Lower lobe of right lung (tissue), 2 donors: ENCODE measurements around the gene RASAL2. TPM values are rescaled to one million over a fixed set of nuclear protein-coding genes. Genes with fewer than 3 reads are reported as not detected.
A peak's percentile ranks its signal among the peaks of the same experiment; 100 is the strongest.

Source experiments
- ATAC-seq, 2 donors: fragments of 200-7000 bp; cut with Tn5 transposase; one replicate each; pipeline ENCODE4 v1.9.1; 2020 to 2022; ENCODE audit warnings: mild to moderate bottlenecking in 2 of 2, moderate library complexity in 2 of 2
- DNase-seq: peaks from one replicate; pipeline ENCODE4 v3.0.0-alpha.2; 2020
- H3K27ac ChIP-seq: fragments of 200-600 bp; one replicate; pipeline ENCODE4 v1.8.0; 2022
- H3K27me3 ChIP-seq: fragments of 200-600 bp; one replicate; pipeline ENCODE4 v1.8.0; 2022; ENCODE audit warnings: low read depth
- H3K36me3 ChIP-seq: fragments of 200-600 bp; one replicate; pipeline ENCODE4 v1.8.0; 2022; ENCODE audit warnings: mild to moderate bottlenecking
- H3K4me1 ChIP-seq: fragments of 200-600 bp; one replicate; pipeline ENCODE4 v1.8.0; 2022
- H3K4me3 ChIP-seq: fragments of 200-600 bp; one replicate; pipeline ENCODE4 v1.8.0; 2022; ENCODE audit warnings: mild to moderate bottlenecking
- H3K9me3 ChIP-seq: fragments of 200-600 bp; one replicate; pipeline ENCODE4 v1.8.0; 2022
- CTCF ChIP-seq: fragments of 200-600 bp; IDR thresholded peaks from one replicate; pipeline ENCODE4 v1.8.0; 2022; ENCODE audit warnings: antibody characterized with exemption, mild to moderate bottlenecking
- intact Hi-C: fragments of 100-400 bp; cut with DNase I; formaldehyde crosslinking; loops from one replicate; pipeline ENCODE4 v1.11.0; 2022
- total RNA-seq: library from RNA; stranded (reverse); fragmentation: NEBNext Ultra II Directional; extraction: Animal tissue kit (Norgen Biotek cat#: 25700); gene quantifications from one replicate; pipeline ENCODE4 v1.2.1, GENCODE V29; 2021
- donor health status: DM: no; HTN: yes; CAD: no; lungs with severe emphysema.

The RASAL2 gene
- total RNA-seq, 1 donor from 2014 or later = 48.3 TPM

DNA sequence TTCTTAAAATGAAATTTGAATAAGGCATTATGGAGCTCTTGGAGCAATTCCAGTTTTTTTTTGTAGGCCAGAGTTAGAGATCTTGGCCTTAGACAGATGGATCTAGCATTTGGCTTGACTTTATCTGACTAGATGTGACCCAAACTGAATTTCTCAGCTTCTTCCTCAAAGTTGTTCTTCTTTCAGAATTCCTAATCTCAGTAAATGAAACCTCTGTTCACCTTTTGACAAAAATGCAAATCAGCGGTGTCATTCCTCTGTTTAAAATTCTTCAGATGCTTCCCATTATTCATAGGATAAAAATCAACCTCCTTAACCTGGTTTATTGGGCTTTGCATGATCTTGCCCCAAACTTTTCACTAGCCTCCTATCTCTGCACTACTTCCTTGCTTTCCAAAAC, 177.6 kb downstream of the RASAL2 start:
- H3K36me3 ChIP-seq = no peaks in the 10 kb centered on the region
- H3K27ac ChIP-seq = no peak overlapping the region
- intact Hi-C loops = no loop called here
- H3K4me3 ChIP-seq = no peak overlapping the region
- ATAC-seq = no peak
- DNase-seq = no peak
- no peaks in the 10 kb centered on the region for H3K9me3 ChIP-seq
- no peak for TF ChIP-seq CTCF
- no peaks in the 10 kb centered on the region for H3K27me3 ChIP-seq
- peaks cover 28% of the 10 kb centered on the region for H3K4me1 ChIP-seq

DNA sequence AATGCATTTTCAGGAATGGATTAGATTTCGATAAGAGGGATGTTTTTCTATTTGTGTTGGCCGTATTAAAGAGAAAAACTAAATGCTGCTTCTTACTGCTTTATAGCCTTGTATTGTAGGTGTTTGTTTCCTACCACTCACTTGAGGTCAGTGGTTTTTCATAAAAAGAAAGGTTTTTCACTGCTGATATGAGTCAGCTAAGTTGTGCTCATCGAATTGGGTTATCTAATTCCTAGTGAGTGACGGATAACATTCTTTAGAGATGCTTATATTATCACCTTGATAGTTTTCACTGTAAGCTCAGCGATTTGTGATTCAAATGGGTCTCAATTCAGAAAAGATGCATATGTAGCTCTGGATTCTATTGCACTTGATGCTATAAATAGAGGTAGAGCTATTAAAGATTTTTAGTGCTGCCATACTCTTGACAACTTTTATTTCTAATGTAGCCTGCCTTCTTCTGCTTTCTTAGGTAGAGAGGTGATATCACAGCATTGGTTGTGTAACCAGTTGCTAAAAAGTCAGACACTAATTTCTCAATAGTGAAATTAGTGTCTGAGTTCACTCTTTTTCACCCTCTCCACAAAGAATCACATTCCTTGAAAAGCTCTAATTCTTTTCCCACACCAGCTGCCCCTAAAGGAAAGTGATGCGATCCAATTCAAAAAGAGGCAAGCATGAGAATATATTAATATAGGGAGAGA, 180.0 kb downstream of the RASAL2 start:
- no peak for TF ChIP-seq CTCF
- Histone ChIP-seq H3K9me3 (no peaks in the 10 kb centered on the region), H3K36me3 (no peaks in the 10 kb centered on the region), H3K27me3 (no peaks in the 10 kb centered on the region), H3K4me3 (no peak overlapping the region), H3K4me1 (peaks cover 37% of the 10 kb centered on the region), H3K27ac (no peak overlapping the region)
- no peak for ATAC-seq
- intact Hi-C loops = no loop called here
- DNase-seq = no peak

- Histone ChIP-seq H3K9me3 (no peaks in the 10 kb centered on the region), H3K27ac (no peak overlapping the region), H3K4me3 (no peak overlapping the region), H3K4me1 (peaks cover 47% of the 10 kb centered on the region), H3K27me3 (no peaks in the 10 kb centered on the region), H3K36me3 (no peaks in the 10 kb centered on the region)
- ATAC-seq (no peak), DNase-seq (no peak)
- intact Hi-C loops = no loop called here
- no peak for TF ChIP-seq CTCF
Measured at GRCh38 chr1:178275049-178275448, 181.1 kb downstream of the RASAL2 start.

DNA sequence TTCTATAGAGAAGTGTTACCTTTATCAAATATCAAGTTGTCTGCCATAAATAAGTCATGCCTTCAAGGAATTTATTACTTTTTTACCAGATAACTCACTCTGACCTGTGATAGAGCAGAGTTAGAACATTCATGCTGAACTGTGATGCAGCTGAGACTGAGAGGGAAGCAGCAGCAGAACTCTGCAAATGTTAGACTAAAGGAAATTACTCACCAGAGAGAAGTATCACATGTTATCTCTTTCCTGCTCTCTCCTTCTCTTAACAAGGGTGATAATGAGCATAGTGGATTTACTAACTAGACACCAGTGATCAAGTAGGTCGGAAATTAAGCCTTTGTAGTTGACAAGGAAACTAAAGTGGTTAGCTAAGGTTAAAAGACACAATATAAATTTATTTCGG, 181.6 kb downstream of the RASAL2 start:
- H3K27me3 ChIP-seq = no peaks in the 10 kb centered on the region
- no peaks in the 10 kb centered on the region for H3K9me3 ChIP-seq
- intact Hi-C loops = no loop called here
- peaks cover 52% of the 10 kb centered on the region for H3K4me1 ChIP-seq
- no peak for TF ChIP-seq CTCF
- ATAC-seq (peak in 1 of 2 donors; percentile 39), DNase-seq (no peak)
- H3K36me3 ChIP-seq = no peaks in the 10 kb centered on the region
- H3K4me3 ChIP-seq = no peak overlapping the region
- H3K27ac ChIP-seq = no peak overlapping the region

DNA sequence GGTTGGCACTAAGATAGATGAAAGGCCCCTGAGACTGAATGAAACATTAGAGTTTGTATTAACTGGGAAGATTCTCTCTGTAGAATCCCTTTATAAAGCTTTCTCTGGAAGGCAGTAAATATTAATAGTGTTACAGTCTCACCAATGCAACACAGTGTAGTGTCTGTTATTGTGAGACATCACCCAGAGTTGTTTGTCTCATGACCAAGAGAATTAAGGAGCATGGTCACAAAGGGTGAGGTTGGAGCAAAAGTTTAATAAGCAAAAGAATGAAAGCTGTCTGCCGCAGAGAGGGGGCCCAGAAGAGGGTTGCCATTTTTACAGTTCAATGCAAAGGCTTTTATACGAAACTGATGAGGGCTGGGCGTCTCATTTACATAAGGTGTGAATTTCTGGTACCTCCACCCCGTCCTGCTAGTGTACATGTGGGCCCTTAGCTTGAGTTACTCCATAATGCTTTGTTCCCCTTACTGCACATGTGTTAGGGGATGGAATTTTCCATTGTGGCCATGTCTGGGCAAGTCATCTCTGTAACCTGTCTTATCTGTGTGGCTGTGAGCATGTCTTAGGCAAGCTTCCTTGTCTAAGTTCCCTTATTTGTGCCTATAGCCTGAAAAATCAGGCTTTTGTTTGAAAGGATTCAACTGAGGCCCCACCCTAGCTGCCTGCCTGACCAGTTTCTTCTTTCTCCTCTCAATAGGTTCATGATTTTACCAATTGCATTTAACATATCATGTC, 184.1 kb downstream of the RASAL2 start:
- intact Hi-C loops = no loop called here
- peaks cover 67% of the 10 kb centered on the region for H3K4me1 ChIP-seq

More for the DNA sequence above, 184.1 kb downstream of the RASAL2 start:
- no peaks in the 10 kb centered on the region for H3K27me3 ChIP-seq
- DNase-seq = no peak
- ATAC-seq = peak; percentile 66 to 70
- H3K36me3 ChIP-seq = no peaks in the 10 kb centered on the region
- H3K9me3 ChIP-seq = no peaks in the 10 kb centered on the region
- H3K27ac ChIP-seq = no peak overlapping the region
- no peak overlapping the region for H3K4me3 ChIP-seq
- no peak for TF ChIP-seq CTCF
